HG02852 (cell line): Measurements from ENCODE around the gene PSD4.

Experiments used
- ATAC-seq: cut with Tn5 transposase; IDR thresholded peaks from one replicate; pipeline ENCODE4 v1.9.1; 2021; ENCODE audit warnings: mild to moderate bottlenecking, moderate library complexity; ENCODE audit not compliant: unreplicated experiment

Gene PSD4

DNA sequence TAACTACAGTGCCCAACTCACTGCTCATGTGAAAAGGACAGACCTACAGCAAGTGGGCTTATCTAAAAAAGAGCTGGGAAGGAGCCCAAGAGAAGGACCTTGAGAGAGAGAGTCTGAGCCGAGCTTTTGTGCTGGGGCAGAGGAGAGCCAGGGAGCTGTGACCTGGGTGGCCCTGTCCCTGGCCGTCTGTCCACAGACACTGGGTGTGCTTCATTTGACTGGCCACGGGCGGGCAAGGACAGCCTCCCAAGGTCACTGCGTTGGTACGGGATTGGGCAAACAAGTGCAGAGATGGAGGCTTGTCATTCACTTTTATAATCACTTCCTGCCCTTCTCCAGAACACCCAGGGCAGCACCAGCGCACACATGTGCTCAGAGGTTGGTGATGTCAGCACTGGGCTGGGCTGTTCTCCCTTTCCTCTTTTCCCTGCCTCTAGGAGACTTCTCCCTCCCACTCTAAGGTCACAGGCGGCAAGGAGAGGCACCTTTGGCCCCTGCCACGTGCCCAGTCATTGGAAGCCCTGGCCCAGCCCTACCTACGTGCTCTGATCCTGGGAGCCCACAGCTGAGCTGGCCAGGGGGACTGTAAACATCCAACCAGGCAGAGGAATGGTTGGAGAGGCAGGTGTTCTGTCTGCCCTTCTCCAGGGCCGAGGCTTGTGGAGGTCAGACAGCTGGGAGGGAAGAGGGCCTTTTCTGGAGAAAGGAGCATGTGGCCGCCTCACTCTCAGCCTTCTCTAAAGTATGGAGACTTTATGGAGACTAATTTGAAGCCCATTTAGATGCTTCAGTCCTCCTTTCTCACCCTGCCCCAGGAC lies 6.4 kb upstream of the PSD4 start:
- no peak for ATAC-seq

DNA sequence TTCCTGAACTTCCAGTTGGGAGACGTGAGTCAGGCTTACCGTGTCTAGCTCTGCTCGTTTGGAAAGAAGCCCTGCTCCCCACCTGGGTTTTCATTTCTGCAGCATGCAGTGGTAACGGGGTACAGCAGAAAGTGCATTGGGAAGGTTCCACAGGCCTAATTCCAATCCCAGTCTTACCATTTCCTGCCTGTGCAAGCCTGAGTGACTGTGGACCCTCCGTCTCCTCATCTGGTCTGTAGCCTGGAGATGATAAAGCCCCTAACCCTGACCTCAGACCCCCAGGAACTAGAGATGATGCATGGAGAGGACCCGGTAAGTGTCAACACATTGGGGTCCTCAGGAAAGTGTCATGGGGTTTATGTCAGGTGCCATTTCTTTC lies 5.8 kb upstream of the PSD4 start:
- no peak for ATAC-seq

DNA sequence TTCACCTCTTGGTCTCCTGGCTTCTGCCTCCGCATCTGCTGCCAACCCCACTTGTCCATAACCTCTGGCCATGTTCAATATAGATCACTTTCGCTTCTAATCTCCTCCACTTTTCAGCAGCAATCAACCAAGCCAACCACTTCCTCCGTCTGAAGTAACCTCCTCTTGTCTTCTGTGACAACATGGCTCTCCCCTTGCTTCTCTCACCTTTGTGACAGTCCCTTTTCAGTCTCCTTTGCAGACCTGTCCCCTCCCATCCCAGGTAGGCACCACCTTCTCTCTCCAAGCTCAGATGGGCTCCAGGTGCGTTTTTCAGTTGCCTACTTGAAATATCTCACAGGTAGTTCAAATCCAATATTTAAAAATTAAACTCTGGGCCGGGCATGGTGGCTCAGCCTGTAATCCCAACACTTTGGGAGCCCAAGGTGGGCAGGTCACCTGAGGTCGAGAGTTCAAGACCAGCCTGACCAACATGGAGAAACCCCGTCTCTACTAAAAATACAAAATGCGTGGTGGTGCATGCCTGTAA lies 4.7 kb upstream of the PSD4 start:
- ATAC-seq: no peak

DNA sequence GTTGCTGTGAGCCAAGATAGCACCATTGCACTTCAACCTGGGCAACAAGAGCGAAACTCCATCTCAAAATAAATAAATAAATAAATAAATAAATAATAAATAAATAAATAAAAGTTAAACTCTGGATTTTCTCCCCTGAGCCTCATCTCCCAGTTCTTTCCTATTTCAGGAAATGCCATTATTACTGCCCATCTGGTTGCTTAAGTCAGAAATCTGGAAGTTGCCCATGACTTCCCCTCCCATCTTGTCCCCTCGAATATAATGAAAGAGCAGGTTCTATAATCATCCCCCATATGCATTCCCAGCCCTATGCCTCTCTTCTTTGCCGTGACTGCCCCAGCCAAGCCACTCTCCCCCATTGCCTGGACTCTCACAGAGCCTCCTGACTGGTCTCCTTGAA lies 4.2 kb upstream of the PSD4 start:
- no peak for ATAC-seq

DNA sequence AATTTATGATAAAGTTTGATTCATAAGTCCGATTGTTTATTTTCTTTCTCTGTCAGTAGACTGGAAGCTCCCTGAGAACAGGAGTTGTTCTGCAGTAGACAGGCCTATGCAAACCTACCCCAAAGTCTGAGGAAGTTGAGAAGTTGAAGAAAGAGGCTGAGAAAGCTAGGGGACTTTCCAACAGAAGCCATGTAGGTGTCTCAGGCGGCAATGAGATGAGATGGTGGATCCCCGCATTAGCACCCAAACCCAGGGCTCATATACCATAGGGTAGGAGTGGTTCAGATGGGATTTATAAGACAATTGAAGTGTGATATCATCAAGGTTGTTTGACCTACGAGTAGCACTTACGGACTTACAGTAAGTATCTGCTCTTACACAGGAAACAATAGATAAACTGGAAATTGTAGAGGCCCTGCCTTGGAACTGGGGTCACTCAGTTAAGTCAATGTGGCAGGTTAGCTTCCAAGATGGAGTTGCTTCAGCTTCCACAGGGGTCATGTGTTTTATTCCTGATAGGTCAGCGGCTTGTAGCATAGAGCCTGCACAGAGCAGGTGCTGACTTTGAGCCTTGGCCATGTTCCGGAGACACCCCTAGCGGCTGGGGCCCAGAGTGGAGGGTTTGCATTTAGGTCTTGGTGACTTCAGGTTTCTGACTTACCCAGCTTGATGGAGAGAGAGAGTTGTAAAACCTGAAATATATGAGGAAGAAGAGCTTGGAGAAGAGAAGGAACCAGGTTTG lies 2.3 kb upstream of the PSD4 start:
- no peak for ATAC-seq

DNA sequence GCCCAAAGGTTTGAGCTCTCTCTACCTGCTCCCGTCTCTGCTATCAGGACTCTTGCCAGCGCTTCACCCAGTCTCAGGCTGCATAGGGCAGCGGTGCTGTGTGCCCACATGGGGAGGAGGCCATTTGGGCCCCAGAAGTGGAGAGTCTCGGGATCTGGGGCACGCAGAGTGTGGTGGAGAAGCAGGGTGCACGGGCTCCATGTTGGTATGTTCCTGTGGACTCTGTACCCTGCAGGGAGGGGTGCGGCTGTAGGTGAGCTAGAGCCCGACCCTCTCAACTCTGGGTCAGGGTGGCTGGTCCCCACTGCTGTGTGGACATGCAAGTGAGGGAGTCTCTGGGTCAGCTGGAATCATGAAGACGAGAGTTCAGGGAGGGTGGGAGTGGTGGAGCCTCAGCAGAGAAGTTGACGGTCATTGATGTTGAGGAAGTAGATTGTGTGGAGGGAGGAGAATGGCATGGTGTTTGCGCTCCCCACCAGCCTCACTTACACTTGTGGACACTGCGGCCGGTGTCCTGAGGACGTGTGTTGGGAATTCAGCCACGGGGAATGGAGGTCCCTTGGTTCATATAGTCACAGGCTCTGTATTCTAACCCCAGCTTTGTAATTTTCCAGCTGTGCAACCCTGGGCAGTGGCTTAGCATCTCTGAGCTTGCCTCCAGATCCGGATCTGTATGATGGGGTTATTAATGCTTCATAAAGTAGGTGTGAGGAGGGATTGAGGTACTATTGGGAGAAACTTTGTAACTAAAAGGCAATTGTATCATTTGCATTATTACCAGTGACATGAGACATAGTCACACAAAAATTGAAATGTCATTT lies 840 bp upstream of the PSD4 start:
- no peak for ATAC-seq

DNA sequence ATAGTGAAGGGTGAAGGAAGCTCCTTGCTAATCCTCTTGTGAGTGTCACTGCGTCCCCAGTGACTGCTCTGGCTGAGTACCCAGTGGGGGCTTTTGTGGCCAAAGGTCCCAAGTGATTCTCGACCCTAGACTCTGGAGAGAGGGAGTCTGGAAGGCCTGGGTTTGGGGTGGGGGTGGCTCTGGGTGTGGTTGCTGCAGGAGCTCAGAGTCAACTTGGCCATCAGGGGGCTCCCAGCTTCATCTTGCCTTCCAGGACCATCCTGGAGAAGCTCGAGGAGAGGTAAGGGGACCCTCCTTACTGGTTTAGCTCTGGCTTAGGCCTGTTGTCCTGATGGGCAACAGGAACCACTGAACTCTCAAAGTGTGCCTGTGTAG lies 592 bp downstream of the PSD4 start:
- no peak for ATAC-seq

DNA sequence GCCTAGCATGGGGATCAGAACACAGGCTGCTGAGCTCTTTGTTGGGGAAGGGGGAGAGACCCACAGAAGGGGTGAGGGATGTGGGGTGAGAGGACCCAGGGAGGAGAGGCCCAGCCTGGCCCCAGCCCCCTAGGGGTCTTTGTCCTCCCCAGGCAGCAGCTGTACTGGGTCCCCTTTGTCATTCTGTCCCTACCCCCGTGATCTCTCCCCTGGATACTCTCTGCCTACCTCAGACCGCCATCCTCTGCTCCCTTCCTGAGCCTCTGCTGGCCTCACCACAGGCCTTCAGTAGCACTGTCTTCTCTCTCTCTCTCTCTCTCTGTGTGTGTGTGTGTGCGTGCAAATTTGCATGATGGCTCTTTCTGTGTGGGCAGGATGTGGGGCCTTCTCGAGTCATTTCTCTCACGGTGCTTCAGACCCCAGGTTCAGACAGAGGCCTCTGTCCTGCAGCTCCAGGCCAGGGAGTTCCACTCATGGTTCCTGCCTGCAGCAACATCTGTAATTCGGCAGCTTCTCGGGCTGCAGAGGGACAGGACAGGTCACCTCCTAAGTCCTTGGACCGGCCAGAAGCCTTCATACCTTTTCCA lies 1.4 kb downstream of the PSD4 start:
- peak; percentile 61 for ATAC-seq

DNA sequence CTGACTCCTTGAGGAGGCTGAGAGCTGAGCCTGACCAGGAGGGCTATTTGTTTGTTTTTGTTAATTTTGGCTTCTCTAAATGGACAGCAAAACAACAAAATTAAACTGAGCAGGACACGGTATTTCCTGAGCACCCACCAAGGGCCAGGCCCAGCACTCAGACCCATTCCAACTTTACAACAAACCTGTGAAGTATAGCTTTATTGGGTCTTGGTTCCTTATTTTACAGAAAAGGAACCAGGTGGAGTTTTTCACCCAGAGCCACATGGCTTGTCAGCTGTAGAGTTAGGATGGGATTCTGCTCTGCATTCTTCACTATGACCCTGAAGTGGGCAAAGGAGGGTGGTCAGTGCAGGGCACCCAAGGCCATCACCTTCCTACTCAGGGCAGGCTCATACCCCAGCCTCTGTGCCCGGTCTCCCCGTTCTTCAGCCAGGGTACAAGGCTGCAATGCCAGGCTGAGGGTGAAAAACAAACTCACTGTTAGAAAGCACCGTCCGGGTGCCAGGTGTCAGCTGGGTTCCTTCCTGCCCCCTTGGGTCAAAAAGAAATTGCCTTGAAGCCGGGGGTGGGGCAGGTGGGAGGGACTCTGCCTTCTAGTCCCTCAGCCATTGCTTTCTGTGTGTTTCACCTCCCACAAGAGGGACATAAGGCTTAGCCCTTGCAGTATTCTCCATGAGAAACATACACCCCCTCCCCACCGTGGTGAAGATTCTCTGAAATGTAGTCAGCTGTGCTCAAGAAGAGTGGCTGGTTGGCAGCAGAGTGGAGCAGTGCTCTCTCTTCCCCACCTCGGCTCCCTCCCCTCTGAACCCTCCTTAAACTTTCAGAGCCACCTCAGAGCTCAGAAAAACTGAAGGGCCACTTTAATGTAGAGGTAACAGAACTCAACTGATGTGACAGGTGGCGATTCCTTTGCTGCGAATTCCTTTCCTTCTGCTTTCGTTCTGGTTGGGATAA lies 2.2 kb downstream of the PSD4 start:
- no peak for ATAC-seq

DNA sequence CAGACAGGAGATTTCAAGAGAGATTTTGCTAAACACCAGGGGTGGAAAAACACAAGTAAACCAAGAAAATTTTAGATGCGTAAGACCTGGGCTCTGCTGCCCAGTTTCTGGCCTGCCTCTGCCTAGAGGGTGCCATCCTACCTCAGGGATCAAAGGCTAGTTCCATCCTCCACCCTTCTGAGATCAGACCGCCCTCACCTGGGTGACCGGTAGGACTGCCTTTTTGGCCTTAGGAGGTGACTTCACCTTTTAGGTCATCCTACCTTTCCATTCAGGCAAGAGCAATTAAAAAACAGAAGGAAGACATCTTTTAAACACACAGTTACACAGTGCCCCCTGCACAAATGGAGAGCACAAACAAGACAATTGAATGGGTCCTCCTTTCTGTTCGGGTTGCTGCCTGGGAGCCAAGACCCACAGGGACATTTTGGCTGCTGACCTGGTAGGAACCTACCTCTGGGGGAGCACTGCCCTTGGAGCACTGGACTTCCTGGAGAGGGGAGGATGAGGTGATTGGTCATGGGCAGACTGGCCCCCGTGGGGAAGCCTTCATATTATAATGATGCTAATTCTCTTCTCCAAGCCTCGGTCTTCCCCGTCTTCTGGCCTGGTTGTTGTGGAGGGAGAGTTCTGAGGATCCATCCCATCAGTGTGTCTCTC lies 3.1 kb downstream of the PSD4 start:
- ATAC-seq: no peak

DNA sequence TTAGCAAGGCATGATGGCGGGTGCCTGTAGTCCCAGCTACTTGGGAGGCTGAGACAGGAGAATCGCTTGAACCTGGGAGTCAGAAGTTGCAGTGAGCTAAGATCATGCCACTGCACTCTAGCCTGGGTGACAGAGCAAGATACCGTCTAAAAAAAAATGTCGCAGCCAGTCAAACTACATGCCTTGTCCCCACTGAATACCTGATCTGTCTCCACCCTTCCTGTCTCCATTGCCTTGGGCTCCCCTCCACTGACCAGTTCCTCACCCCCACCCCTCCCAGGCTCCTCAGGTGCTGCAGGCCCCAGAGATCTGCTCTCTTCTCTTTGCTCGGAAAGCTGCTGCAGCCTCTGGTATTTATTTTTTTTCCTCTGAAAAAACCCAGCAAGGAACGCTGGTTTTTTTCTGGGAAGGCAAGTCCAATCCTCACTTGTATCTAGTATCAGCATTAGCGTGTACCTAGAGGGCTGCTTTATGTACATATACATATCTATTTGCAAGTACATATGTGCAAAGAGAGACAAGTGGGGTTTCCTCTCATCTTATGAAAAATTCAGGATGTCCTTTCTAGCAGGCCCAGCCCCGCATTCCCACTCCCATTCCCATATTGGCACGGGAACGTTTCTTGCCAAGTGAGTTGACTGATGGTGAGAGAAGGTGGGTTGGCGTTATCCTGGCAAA lies 4.4 kb downstream of the PSD4 start:
- no peak for ATAC-seq

DNA sequence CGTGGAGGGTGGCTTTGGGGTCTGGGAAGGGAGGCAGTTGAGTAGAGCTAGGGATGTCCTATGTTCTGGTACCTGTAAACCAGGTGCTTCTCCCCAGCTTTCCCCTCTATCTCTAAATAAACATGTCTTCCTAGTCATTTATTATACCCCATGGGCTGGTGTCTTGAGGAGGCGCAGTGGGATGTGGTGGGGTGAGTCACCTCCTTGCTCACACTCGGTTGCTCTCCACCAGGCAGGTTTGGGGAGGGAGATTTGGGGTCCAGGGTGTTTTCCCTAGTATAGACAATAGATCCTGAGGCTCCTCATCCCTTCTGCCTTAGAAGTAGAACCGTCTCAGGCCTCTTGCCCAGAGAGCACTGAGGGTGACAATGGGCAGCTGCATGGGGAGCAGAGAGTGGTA lies 5.1 kb downstream of the PSD4 start:
- no peak for ATAC-seq

DNA sequence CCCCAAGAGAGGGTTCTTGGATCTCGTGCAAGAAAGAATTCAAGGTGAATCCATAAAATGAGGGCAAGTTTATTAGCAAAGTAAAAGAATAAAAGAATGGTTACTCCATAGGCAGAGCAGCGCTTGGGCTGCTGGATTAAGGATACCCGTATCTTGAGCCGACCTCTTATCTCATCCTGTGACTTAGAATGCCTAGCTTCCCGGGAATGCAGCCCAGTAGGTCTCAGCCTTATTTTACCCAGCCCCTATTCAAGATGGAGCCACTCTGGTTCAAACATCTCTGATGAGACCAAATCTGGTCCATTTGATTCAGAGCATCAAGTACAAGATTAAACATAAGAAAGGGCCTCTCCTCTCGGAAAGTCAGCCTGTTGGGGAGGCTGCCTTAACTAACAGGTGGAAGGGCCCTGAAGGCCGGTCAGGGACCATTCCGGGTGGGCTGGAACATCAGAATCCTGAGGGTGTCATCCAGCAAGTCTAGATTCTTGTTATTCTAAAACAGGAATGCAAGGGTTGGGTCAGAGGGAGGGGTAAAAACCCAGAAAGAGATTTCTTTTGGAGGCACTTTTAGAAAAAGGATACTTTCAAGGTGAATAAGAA lies 5.8 kb downstream of the PSD4 start:
- no peak for ATAC-seq

DNA sequence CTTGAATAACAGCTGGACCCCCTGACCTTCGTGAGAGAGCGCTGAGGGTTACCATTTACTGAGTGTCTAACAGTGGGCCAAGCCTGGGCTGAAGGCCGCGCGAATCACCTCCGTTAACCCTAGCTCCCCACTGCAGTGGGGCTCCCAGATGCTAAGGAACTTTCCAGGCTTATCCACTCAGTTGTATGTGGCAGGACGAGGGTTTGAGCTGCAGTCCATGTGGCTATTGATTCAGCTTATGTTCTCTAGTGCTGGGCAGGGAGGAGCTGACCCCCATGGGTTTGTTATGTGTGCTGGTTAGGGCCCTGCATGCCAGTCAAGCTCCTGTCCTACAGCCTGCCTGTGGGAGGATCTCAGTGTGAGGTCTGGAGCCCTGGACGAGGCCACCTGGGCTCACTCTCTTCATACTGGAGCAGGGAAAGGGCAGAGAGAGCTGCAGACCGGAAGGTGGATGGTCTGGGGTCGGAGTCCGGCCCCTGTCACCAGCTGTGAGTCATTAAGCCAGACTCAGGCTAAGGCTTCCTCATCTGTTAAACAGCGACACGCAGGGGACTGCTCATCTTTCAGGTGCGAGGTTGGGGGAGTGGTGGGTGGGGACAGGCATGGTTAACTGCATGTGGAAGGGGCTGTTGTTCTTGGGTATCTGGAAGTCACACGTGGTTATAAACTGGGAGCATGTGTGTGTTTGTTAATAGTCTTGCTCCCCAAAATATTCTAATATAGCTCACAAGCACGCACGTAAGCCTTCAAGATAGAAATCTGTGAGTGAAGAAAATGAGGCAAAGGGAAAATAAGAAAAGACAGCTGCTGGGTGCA lies 6.6 kb downstream of the PSD4 start:
- ATAC-seq: no peak

DNA sequence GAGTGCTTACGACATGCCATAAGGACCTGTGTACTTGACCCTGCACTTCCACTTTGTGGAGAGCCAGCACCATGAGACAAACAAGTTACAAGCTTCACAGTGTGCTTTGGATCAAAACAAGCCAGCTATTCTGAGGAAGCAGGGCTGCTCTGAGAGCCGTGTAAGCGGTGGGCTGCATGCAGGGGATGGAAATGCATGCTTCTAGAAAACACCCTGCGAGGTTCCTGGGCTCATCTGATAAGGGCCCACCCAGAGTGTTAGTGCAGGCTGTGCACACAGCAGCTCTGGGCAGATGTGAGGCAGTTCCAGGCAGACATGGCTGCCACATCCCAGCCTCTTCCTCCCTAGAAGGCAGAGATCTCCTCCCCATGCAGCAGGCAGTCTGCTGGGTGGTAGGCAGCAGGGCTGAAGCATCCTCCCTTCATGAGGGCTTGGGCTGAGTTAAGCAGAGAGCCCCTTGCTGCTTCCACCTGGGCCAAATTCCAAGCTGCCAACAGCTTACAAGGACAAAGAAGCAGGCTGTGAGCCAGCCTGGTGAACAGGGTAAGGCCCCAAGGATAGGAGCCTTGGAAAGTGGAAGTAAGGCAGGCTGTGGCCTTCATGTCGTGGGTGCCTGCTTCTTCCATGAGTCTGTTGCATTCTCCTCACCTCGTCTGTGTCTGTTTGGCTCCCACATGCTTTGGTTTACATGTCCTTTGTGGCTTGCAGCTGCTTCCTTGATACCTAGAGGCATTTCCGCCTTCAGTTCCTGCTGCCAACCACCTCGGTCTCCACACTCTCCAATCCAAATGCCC lies 7.7 kb downstream of the PSD4 start:
- ATAC-seq: no peak

DNA sequence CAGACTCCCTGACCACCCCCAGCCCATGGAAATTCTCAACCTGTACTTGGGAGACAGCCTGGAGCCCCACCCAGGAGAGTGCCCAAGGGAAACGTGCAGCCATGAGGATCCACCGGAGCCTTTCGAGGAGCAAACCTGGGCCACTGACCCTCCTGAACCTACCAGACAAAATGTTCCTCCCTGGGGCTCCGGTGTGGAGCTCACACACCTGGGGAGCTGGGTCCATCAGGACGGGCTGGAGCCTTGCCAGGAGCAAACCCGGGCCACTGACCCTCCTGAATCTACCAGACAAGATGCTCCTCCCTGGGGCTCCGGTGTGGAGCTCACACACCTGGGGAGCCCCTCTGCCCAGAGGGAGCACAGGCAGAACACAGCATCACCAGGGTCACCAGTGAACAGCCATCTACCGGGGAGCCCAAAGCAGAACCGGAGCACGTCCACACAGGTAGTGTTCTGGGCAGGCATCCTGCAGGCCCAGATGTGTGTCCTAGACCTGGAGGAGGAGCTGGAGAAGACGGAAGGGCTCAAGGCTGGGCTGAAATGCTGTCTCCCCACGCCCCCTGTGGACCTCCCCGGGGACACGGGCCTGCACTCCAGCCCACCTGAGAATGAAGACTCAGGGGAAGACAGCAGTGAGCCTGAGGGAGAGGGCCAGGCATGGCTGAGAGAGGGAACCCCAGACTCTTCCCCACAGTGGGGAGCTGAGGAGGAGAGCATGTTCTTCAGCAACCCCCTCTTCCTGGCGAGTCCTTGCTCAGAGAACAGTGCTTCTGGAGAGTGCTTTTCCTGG lies 8.9 kb downstream of the PSD4 start:
- no peak for ATAC-seq
